GM23338 (cell line): ENCODE measurements around the gene TRIM63.

ENCODE experiments used
- EZH2 ChIP-seq: fragments of 200-600 bp; sonication (generic); IDR thresholded peaks from one replicate; pipeline ENCODE4 v1.8.0; 2017; ENCODE audit warnings: antibody characterized with exemption, mild to moderate bottlenecking, low read depth; ENCODE audit not compliant: unreplicated experiment
- JUNB ChIP-seq: IDR thresholded peaks from one replicate; pipeline ENCODE4 v1.6.1; 2016; ENCODE audit warnings: antibody characterized with exemption; ENCODE audit not compliant: unreplicated experiment
- STAT1 ChIP-seq: IDR thresholded peaks from one replicate; pipeline ENCODE4 v1.6.1; 2016; ENCODE audit warnings: antibody characterized with exemption; ENCODE audit not compliant: unreplicated experiment
- TF ChIP-seq, protein P1 (sequence below), 2 experiments: fragments of 200-600 bp in 1 of 2; sonication (generic) in 1 of 2; conservative IDR thresholded peaks; 2 replicates each; pipeline versions ENCODE4 v1.5.1 to v1.6.1; 2016 to 2017; ENCODE audit warnings: antibody characterized with exemption in 2 of 2, low read depth in 2 of 2, mild to moderate bottlenecking in 2 of 2, moderate library complexity in 1 of 2

DNA sequence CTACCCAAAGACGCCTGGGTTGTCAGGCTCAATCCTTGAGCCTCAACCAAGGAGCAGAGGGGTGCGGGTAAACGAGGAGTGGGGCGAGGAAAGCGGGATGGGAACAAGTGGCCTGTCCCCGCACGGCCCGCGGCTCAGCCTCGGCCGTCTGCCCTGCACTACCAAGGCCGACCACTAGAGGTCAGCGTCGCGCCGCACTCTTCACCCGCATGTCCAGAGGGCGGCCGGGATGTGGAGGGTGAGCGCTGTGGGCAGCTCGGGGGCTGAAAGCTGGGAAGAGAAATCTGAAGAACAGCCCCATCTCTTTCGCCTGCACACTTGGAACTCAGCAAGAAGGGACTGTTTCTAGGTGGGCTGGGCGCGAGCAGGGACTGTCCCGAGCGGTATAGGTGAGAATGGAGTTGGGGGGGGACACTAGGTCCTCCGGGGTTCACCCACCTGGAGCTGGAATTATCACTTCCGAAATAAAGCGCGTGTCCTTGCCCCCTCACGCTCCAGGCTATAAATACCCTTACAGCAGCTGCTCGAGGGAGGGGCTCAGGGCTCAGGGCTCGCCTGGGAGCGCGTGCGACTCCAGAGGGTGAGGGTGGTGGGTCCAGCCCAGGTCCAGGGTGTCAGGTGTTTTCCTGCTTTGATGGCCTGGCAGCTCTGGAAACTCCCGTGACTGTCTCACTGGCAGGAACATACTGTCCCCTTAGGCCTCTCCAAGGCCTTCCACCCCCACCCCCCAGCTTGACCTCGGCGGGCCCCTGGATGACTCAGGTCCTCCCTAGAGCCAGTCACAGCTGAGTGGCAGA is 31.3 kb downstream of the TRIM63 start:
- no peak for TF ChIP-seq EZH2
- TF ChIP-seq JUNB: no peak
- no peak for TF ChIP-seq STAT1
- TF ChIP-seq, protein P1, sequence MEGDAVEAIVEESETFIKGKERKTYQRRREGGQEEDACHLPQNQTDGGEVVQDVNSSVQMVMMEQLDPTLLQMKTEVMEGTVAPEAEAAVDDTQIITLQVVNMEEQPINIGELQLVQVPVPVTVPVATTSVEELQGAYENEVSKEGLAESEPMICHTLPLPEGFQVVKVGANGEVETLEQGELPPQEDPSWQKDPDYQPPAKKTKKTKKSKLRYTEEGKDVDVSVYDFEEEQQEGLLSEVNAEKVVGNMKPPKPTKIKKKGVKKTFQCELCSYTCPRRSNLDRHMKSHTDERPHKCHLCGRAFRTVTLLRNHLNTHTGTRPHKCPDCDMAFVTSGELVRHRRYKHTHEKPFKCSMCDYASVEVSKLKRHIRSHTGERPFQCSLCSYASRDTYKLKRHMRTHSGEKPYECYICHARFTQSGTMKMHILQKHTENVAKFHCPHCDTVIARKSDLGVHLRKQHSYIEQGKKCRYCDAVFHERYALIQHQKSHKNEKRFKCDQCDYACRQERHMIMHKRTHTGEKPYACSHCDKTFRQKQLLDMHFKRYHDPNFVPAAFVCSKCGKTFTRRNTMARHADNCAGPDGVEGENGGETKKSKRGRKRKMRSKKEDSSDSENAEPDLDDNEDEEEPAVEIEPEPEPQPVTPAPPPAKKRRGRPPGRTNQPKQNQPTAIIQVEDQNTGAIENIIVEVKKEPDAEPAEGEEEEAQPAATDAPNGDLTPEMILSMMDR (conservative IDR thresholded peaks at IDR 0.05; ENCODE audit: low read depth in 2 of 2): peak; percentile 94 to 99
